GM21723 (cell line): ENCODE results near the gene RCBTB1.
"Not testable (repeated sequence)": the region's sequence is repeated elsewhere in the genome, so short reads cannot be mapped to it uniquely, and the experiment has no call there.

ENCODE experiments used
- ATAC-seq: cut with Tn5 transposase; IDR thresholded peaks from one replicate; pipeline ENCODE4 v1.9.1; 2021; ENCODE audit warnings: mild to moderate bottlenecking, moderate library complexity; ENCODE audit not compliant: unreplicated experiment

RCBTB1 gene

GRCh38 chr13:49524740-49525501 lies 60.4 kb downstream of the RCBTB1 start:
- no peak for ATAC-seq

- no peak for ATAC-seq
Measured at GRCh38 chr13:49521224-49521623, 64.1 kb downstream of the RCBTB1 start.

- no peak for ATAC-seq
Measured at GRCh38 chr13:49517461-49517860, 67.9 kb downstream of the RCBTB1 start.

GRCh38 chr13:49516467-49516866 lies 68.9 kb downstream of the RCBTB1 start:
- ATAC-seq, result no peak

- ATAC-seq, result no peak
Measured at GRCh38 chr13:49512578-49512977, 72.8 kb downstream of the RCBTB1 start.

- no peak for ATAC-seq
Measured at GRCh38 chr13:49503951-49504350, 81.4 kb downstream of the RCBTB1 start.

- ATAC-seq, result no peak
Measured at GRCh38 chr13:49502954-49503353, 82.4 kb downstream of the RCBTB1 start.

- ATAC-seq, result no peak
Measured at GRCh38 chr13:49499889-49500660, 85.3 kb downstream of the RCBTB1 start.

- ATAC-seq, result no peak
Measured at GRCh38 chr13:49498206-49498605, 87.2 kb downstream of the RCBTB1 start.

GRCh38 chr13:49497272-49497671 lies 88.1 kb downstream of the RCBTB1 start:
- no peak for ATAC-seq

- not testable (repeated sequence) for ATAC-seq
Measured at GRCh38 chr13:49496837-49497236, 88.5 kb downstream of the RCBTB1 start.

GRCh38 chr13:49495783-49496762 lies 89.3 kb downstream of the RCBTB1 start, which contains the start of gene PHF11:
TSS of gene PHF11 (plus strand) at chr13:49495953. CDS start at chr13:49496002, 49 bp downstream.
- peak; percentile 85 for ATAC-seq

GRCh38 chr13:49494645-49495044 lies 90.7 kb downstream of the RCBTB1 start:
- no peak for ATAC-seq

GRCh38 chr13:49488563-49488962 lies 96.8 kb downstream of the RCBTB1 start:
- no peak for ATAC-seq
